ENCODE data around the gene RTF2. TPM values are rescaled to one million over a fixed set of nuclear protein-coding genes. Genes with fewer than 3 reads are reported as not detected.
"Not testable (repeated sequence)": the region's sequence is repeated elsewhere in the genome, so short reads cannot be mapped to it uniquely, and the experiment has no call there.

The RTF2 gene
- total and polyA plus RNA-seq, 10 donors, result 50.3 to 89.3 (median 76.3) TPM

DNA sequence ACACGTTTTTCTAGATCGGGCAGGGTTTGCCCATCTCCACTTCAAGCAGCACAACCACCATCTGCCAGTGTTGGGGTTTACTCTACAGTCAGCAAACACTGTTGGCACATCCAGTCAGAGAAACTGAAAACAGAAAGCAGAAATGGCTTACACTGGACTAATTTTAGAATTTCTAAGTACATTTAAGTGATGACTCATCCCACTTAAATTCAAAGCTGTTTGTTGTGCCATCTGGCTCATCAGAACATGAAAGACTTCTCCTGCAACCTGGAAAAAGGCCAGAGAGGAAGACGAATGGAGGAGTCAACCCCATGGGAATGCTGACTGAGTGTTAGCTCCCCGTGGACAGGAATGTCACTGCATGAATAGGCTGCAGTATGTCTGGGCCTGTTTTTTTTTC is 86.4 kb downstream of the RTF2 start:
- H3K9me3 ChIP-seq, result no peaks in the 10 kb centered on the region
- peaks cover 0 to 16% (median 7%) of the 10 kb centered on the region in 6 donors for H3K4me1 ChIP-seq
- no peak overlapping the region for H3K4me3 ChIP-seq
- no peak for TF ChIP-seq POLR2AphosphoS5 (IDR thresholded peaks at IDR 0.05)
- TF ChIP-seq, protein P1, sequence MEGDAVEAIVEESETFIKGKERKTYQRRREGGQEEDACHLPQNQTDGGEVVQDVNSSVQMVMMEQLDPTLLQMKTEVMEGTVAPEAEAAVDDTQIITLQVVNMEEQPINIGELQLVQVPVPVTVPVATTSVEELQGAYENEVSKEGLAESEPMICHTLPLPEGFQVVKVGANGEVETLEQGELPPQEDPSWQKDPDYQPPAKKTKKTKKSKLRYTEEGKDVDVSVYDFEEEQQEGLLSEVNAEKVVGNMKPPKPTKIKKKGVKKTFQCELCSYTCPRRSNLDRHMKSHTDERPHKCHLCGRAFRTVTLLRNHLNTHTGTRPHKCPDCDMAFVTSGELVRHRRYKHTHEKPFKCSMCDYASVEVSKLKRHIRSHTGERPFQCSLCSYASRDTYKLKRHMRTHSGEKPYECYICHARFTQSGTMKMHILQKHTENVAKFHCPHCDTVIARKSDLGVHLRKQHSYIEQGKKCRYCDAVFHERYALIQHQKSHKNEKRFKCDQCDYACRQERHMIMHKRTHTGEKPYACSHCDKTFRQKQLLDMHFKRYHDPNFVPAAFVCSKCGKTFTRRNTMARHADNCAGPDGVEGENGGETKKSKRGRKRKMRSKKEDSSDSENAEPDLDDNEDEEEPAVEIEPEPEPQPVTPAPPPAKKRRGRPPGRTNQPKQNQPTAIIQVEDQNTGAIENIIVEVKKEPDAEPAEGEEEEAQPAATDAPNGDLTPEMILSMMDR (IDR thresholded peaks at IDR 0.05 in 8 of 11, conservative IDR thresholded peaks at IDR 0.05 in 3 of 11), result no peak
- TF ChIP-seq POLR2A (IDR thresholded peaks at IDR 0.05), result no peak
- DNase-seq, result no peak
- intact Hi-C loops (cut with DNase I; ENCODE audit: low total_unique reads), result no loop called here
- no peaks in the 10 kb centered on the region for H3K27me3 ChIP-seq (replicated peaks in 1 of 7)
- peak overlapping the region in 4 of 8 donors; percentile 23 to 60 (median 50) for H3K27ac ChIP-seq
- WGBS, 5 donors, result 1 to 6% (median 3%) methylated on average over 4 of the region's 4 CpGs
- H3K36me3 ChIP-seq, result no peaks in the 10 kb centered on the region

DNA sequence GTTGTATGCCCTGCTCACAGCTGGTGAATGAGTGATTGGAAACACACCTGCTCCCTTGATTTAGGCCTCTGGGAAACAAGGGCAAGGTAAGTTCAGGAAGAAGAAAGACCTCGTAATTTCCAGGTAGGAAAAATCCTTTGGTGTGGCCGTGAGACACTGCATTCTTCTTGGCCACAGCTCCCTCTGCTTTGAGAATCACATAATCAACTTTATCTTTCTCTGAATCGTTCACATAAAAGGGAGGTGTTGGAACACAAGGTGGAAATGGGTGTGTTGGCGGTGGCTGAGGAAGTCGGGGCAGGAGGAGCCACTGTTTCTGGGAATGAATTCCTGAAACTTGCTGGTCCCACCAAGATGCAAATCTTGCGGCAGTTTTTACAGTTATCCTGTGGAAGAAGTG is 90.5 kb downstream of the RTF2 start:
- TF ChIP-seq POLR2AphosphoS5 (IDR thresholded peaks at IDR 0.05) (no peak), POLR2A (IDR thresholded peaks at IDR 0.05) (no peak)
- TF ChIP-seq, protein P1 (IDR thresholded peaks at IDR 0.05 in 8 of 11, conservative IDR thresholded peaks at IDR 0.05 in 3 of 11), result no peak
- no peak overlapping the region for H3K4me3 ChIP-seq

DNA sequence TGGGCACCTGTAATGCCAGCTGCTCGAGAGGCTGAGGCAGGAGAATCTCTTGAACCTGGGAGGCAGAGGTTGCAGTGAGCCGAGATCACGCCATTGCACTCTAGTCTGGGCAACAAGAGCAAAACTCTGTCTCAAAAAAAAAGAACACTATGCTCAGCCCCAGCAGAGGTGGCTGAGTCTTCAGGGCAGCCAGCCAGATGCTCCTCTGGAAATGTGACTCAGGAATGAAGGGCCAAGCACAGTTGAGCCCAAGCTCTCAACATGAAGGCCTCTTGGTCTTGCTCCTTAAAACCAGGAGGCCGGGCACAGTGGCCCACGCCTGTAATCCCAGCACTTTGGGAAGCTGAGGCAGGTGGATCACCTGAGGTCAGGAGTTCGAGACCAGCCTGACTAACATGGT is 96.1 kb downstream of the RTF2 start:
- 78 to 95% (median 86%) methylated on average over 6 of the region's 6 CpGs for WGBS, 5 donors
- H3K9me3 ChIP-seq; H3K4me1 ChIP-seq; H3K4me3 ChIP-seq; DNase-seq; H3K27me3 ChIP-seq (replicated peaks in 1 of 7); H3K27ac ChIP-seq; intact Hi-C loops (cut with DNase I; ENCODE audit: low total_unique reads); H3K36me3 ChIP-seq: not testable (repeated sequence)

More for the DNA sequence above, 90.5 kb downstream of the RTF2 start:
- Histone ChIP-seq H3K27ac (no peak overlapping the region), H3K27me3 (replicated peaks in 1 of 7) (no peaks in the 10 kb centered on the region), H3K36me3 (no peaks in the 10 kb centered on the region), H3K9me3 (no peaks in the 10 kb centered on the region), H3K4me1 (peaks cover 0 to 15% (median 6%) of the 10 kb centered on the region in 6 donors)
- intact Hi-C loops (cut with DNase I; ENCODE audit: low total_unique reads), result no loop called here
- DNase-seq, result no peak
- 66 to 73% (median 71%) methylated on average over 6 of the region's 6 CpGs for WGBS, 5 donors

DNA sequence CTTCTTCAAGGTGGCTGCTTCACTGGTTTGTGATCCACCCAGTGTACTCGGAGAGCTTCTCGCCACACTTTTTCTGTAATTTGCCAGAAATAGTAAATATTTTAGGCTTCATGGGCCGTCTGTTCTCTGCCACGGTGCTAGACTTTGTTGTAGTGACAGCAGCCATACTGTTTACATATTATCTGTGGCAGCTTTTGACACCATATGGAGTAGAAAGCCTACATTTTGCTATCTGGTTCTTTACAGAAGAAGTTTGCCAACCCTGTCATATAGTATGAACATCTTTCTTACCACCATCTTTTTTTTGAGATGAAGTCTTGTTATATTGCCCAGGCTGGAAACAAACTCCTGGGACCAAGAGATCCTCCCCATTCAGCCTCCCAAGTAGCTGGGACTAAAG is 97.1 kb downstream of the RTF2 start:
- intact Hi-C loops (cut with DNase I; ENCODE audit: low total_unique reads), result no loop called here
- H3K27ac ChIP-seq, result no peak overlapping the region
- no peak overlapping the region for H3K4me3 ChIP-seq
- H3K27me3 ChIP-seq (replicated peaks in 1 of 7), result peaks cover 0 to 10% (median 0%) of the 10 kb centered on the region in 7 donors
- DNase-seq, result no peak
- WGBS, 5 donors, result 86 to 93% (median 86%) methylated on average over 4 of the region's 4 CpGs
- no peaks in the 10 kb centered on the region for H3K36me3 ChIP-seq
- H3K9me3 ChIP-seq, result no peaks in the 10 kb centered on the region
- H3K4me1 ChIP-seq, result no peaks in the 10 kb centered on the region
- TF ChIP-seq, protein P1 (IDR thresholded peaks at IDR 0.05 in 8 of 11, conservative IDR thresholded peaks at IDR 0.05 in 3 of 11), result no peak
- TF ChIP-seq POLR2AphosphoS5 (IDR thresholded peaks at IDR 0.05), result no peak
- no peak for TF ChIP-seq POLR2A (IDR thresholded peaks at IDR 0.05)

DNA sequence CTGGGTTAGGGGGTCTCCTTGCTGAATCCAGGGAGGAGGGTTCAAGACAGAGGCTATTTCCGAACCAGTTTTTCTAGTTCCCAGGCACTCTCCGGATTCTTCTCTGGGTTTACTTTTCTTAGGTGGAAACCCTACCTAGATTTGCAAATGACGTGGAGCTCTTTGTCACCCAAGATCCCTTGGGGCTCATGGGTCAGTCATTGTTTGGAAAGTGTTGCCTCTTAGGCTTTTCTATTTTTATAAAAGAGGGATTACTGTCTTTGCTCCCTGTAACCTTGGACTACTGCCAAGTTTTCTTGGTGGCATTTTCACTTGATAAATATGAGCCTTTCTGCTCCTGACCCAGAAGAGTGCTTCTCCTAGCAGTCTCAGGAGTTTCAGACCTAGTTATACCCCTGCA is 98.2 kb downstream of the RTF2 start:
- Histone ChIP-seq H3K27me3 (replicated peaks in 1 of 7) (peaks cover 0 to 10% (median 0%) of the 10 kb centered on the region in 7 donors), H3K27ac (no peak overlapping the region), H3K9me3 (peaks cover 0 to 5% (median 0%) of the 10 kb centered on the region in 8 donors), H3K4me1 (no peaks in the 10 kb centered on the region), H3K4me3 (no peak overlapping the region), H3K36me3 (no peaks in the 10 kb centered on the region)
- 66 to 90% (median 70%) methylated on average over 3 of the region's 3 CpGs for WGBS, 5 donors
- TF ChIP-seq POLR2AphosphoS5 (IDR thresholded peaks at IDR 0.05), result no peak
- no peak for TF ChIP-seq POLR2A (IDR thresholded peaks at IDR 0.05)
- TF ChIP-seq, protein P1 (IDR thresholded peaks at IDR 0.05 in 8 of 11, conservative IDR thresholded peaks at IDR 0.05 in 3 of 11), result no peak
- intact Hi-C loops (cut with DNase I; ENCODE audit: low total_unique reads), result no loop called here
- no peak for DNase-seq

Data from spleen (tissue), 11 donors.